SH-SY5Y (cell line): Measurements from ENCODE around the gene LRRC19.

Experiments
- GATA2 ChIP-seq: IDR thresholded peaks from 2 replicates; pipeline ENCODE4 v1.6.1; 2011; ENCODE audit warnings: mild to moderate bottlenecking, low read depth, low read length
- GATA3 ChIP-seq: IDR thresholded peaks from 2 replicates; pipeline ENCODE4 v1.6.1; 2011; ENCODE audit warnings: low read depth, mild to moderate bottlenecking, low read length, moderate library complexity

LRRC19 gene, protein sequence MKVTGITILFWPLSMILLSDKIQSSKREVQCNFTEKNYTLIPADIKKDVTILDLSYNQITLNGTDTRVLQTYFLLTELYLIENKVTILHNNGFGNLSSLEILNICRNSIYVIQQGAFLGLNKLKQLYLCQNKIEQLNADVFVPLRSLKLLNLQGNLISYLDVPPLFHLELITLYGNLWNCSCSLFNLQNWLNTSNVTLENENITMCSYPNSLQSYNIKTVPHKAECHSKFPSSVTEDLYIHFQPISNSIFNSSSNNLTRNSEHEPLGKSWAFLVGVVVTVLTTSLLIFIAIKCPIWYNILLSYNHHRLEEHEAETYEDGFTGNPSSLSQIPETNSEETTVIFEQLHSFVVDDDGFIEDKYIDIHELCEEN

DNA sequence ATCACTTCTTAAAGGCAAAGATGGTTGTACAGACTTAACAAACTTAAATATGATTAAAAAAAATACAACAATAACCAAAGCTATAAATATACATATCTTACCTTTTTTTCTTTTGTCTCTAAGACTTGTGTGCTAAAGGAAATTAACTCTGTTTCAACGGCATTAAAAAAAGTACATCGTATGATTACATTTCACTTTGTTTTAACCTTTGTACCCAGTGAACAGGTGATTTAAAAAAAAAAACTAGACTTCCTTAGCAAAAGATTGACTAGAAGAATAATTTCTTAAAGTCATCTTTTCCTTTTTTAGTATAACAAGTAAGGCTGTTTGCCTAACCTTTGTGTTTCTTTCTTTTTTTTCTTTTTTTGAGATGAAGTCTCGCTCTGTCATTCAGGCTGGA, at the start of gene LRRC19:
Gene LRRC19 (minus strand): TSS at position 182 of the 400 bp plus-strand sequence. CDS start 5,978 bp downstream, outside the sequence.
- TF ChIP-seq GATA3 (no peak), GATA2 (no peak)

DNA sequence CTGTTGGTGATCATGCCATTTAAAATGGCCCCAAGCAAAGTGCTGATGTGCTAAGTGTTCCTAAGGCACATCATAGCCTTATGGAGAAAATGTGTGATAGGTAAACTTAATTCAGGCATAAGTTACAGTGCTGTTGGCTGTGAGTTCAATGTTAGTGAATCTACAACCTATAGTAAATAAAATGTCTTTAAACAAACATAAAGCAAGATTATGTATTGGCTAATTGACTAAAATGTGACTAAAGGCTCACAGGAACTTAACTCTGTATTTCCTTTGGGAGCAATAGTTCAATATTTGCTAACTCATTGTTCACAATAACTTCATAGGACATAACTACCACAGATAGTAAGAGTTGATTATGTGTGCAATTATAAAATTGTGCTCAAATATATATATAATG, 49.4 kb upstream of the LRRC19 start:
- no peak for TF ChIP-seq GATA2
- no peak for TF ChIP-seq GATA3

DNA sequence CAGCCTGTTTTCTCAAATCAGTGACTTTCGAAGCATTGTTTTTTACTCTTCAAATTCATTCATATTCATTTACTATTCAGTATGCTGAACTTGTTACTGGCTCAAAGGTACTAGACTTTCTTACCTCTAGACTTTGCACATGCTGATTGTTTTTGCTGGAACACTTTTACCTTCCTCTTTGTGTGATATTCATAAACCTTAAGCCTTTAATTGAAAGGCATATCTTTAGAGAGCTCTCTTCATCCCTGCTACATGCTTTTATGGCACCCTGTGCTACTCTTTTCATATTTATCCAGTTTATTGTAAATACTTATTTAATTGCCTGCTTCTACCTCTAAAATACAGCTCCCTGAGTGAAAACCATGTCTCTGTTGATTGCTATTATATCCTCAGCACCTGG, 48.7 kb upstream of the LRRC19 start:
- no peak for TF ChIP-seq GATA3
- TF ChIP-seq GATA2, result no peak

DNA sequence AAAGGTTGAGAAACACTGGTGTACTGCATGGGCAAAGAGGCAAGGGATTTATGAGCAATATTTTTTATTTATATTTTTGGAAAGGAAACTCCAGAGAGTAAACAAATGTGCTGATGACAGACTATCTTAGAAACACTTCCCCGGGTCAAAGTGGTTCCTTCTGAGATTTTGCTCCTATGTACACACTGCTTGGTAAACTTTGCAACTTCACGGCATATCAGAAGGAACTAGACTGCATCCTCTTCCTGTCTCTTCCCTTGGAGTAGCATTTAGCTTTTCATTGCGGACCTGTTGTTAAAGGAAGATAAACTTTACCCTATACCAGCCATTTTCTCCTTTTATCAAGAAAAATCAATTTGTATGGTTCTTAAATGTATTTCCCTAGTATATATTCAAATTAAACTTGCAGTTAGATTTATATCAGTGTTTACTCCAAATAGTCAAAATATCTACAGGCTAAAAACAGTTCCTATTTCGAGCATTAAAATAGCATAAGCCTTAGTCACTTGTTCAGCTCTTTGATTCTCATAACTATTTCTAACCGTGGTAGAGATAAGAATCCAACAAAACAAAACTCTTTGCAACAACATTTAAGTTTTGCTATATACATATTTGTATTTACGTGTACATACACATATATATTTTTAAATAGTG, 48.0 kb upstream of the LRRC19 start:
- TF ChIP-seq GATA2 (no peak), GATA3 (no peak)

DNA sequence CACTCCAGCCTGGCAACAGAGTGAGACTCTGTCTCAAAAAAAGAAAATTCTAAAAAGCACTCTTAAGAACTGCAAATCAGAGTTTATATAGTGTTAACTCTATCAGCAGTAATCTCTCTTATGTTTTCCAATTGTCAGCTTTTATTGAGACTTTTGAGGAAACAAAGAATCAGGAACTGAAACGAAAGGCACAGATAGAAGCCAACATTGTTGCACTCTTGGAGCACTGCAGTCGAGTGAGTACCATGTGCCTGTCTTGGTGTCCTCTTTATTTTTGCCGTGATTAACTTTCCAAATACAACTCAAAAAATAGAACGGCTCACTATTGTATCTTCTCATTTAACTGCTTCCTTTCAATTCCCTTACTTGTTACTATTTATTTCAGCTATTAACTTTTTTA, 41.7 kb upstream of the LRRC19 start:
- no peak for TF ChIP-seq GATA2

DNA sequence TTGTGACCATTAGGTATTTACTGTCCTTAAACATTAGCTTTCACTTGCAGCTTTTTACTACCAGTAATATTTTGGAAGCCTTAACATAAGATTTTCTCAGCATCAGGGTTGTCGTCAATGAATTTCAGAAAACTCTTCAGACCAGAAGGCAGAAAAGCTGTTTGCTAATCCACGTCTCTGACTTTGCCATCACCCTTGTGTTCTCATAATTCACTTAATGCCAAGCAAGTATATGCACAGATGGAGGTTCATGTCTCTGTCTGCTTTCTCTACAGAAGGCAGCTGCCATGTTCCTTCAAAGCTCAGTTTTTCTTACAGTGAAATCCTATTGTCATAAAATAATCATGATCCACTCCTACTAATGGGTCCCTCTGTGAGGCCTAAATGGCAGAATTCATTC, 37.7 kb upstream of the LRRC19 start:
- TF ChIP-seq GATA3, result no peak
- TF ChIP-seq GATA2, result no peak

DNA sequence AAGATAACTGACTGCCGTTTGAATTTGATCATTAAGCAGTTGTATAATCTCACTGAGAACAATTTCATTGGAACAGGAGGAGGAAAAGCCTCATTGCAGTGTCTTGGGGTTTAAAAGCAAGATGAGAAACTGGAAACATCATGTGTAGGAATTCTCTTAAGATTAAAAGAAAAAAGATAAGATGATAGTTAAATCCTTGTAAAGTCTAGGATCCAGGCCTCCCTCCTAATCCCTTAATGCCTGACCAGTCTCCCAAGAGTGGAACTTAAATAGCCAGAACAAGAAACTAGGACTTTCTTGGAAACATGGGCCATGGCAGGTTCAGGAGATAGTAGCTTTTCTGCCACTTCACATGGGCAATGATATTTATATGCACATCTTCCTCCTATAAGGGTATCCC, 37.0 kb upstream of the LRRC19 start:
- TF ChIP-seq GATA3 (no peak), GATA2 (no peak)

DNA sequence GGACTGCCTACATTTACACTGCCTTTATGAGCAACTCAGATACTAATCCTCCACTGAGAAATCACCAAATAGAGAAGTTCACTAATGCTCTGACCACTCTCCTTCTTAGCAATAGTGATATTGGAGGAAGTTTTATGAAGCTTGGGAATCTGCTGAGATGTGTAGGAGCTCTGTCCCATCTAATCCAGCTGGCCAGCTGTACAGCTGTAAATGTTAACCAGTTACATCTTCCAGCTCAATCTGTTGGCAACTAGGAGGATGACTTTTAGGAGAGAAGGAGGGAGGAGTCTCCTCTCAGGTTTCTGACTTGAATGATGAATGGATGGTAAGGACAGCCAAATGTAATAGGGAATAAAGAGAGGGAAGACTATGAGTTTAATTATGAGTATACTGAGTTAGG, 36.3 kb upstream of the LRRC19 start:
- TF ChIP-seq GATA3 (no peak), GATA2 (no peak)

DNA sequence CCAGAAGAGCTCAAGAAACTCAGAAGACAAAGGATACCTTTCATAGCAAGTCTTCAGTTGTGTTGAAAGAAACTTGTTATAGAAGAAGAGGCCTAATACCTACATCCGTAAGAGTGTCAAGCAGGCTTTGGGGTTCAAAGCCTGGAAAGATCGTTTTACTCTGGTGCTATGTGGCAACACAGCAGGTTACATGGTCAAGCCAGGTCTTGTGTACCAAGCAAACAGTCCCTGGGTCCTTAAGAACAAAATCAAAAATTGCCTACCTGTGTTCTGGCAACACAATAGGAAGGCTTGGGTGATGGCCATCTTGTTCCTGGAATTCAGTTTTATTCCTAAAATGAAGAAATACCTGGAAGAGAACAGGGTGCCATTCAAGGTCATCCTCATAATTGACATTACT, 32.0 kb upstream of the LRRC19 start:
- no peak for TF ChIP-seq GATA2
- TF ChIP-seq GATA3, result no peak

DNA sequence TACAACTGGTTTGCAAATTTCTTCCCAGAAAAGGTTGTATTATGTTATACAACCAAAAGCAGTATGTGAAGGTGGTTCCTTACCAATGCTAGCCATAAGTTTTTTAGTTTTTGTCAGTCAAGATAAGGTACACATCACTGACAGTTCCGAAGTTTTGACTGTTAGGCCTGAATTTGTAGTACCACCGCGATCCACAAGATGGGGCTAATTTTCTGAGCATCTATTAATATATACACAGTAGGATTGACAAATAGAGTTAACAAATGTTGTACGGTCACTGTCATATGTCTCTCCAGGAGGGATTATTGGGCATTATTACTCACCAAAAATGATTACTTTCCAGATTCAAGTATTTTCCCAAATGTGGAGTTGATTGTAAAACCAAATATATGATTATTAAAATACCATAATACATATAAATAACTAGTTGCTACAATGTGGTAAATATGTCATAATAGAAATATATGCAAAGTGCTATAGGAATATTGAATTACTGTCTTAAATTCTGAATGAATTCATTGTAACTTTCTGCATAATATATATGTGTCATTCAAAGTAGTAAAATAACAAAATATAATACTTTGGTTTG, 28.4 kb upstream of the LRRC19 start:
- TF ChIP-seq GATA2, result no peak
- TF ChIP-seq GATA3, result no peak

DNA sequence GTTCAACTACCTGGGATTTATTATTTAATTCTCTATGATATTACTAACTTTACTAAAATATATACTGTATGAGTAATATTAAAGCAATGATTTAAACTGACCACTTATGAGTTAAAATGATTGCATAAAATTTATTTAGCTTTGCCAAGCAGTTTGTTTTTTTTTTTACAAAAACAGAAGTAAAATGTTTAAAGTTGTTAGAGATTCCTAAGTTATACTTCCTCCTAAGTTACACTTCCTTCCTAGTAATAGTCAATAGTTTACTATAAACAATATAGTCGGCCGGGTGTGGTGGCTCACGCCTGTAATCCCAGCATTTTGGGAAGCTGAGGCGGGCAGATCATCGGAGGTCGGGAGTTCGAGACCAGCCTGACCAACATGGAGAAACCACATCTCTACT, 23.7 kb upstream of the LRRC19 start:
- no peak for TF ChIP-seq GATA2
- no peak for TF ChIP-seq GATA3

DNA sequence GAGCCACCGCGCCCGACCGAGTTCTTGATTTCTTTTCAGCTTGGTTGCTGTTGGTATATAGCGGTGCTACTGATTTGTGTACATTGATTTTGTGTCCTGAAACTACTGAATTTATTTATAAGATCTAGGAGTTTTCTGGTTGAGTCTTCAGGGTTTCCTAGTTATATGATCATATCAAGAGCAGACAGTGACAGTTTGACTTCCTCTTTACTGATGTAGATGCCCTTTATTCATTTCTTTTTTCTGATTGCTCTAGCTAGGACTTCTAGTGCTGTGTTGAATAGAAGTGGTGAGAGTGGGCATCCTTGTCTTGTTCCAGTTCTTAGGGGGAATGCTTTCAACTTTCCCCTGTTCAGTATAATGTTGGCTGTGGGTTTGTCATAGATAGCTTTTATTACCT, 17.4 kb upstream of the LRRC19 start:
- no peak for TF ChIP-seq GATA2
- TF ChIP-seq GATA3, result no peak

DNA sequence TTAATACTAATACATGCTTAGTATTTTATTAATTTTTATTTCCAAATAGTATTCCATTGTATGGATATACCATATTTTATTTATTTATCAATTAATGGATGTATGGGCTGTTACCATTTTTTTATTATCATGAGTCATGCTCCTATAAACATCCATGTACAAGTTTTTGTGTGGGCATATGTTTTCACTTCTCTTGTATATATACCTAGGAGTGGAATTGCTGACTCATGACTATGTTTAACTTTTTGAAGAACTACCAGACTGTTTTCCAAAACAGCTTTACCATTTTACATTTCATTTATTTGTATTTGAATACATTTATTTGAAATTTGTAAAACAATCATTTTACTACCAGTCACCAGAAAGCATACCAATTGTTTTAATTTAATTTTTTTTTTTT, 14.1 kb upstream of the LRRC19 start:
- TF ChIP-seq GATA3 (no peak), GATA2 (no peak)

DNA sequence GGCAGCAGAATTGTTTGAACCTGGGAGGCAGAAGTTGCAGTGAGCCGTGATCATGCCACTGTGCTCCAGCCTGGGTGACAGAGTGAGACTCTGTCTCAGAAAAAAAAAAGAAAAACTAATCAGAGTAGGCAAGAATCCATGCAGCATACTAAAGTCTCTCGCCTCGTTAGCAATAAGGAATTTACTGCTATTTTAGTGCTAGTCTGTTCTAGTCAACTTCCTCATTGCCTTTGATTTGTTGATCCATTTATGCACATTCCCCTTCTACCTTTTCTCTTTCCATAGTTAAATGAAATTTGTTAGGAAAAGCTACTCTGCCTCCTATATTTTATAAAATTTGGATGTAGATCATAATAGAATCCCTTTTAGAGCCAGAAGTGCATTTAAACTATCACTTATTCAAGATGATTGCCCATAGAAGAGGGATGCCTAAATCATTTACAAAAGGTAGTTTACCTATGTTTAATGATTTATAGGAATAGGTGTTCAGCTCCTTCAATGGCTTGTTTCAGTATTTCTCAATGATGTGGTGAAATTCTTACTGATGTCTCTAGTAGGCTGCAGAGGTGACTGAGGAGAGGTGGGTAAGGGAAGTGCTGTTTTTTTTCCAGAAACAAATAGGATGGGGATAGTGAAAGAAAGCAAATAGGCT, 1.9 kb downstream of the LRRC19 start:
- TF ChIP-seq GATA3, result no peak
- TF ChIP-seq GATA2, result no peak
